Muscle layer of duodenum (tissue), 2 donors: ENCODE data around the gene NSFL1C.

Experiments used
- H3K27ac ChIP-seq: one replicate; pipeline ENCODE4 v1.7.0; 2013; ENCODE audit warnings: mild to moderate bottlenecking, low read length
- H3K27me3 ChIP-seq: one replicate; pipeline ENCODE4 v1.7.0; 2013; ENCODE audit warnings: low read depth, mild to moderate bottlenecking, control low read depth, low read length
- H3K36me3 ChIP-seq, 2 donors: one replicate each; pipeline ENCODE4 v1.7.0; 2013; ENCODE audit warnings: low read length in 2 of 2, control low read depth in 1 of 2, mild to moderate bottlenecking in 1 of 2; ENCODE audit not compliant: insufficient read depth in 2 of 2, control insufficient read depth in 1 of 2
- H3K4me1 ChIP-seq, 2 donors: one replicate each; pipeline ENCODE4 v1.7.0; 2013; ENCODE audit warnings: low read length in 2 of 2, mild to moderate bottlenecking in 2 of 2, control low read depth in 1 of 2, moderate library complexity in 1 of 2; ENCODE audit not compliant: insufficient read depth in 2 of 2, control insufficient read depth in 1 of 2
- H3K4me3 ChIP-seq, 2 donors: one replicate each; pipeline ENCODE4 v1.7.0; 2013; ENCODE audit warnings: low read length in 2 of 2, low read depth in 1 of 2, mild to moderate bottlenecking in 1 of 2
- H3K9me3 ChIP-seq, 2 donors: one replicate each; pipeline ENCODE4 v1.7.0; 2013; ENCODE audit warnings: low read length in 2 of 2, control low read depth in 1 of 2, mild to moderate bottlenecking in 1 of 2; ENCODE audit not compliant: control insufficient read depth in 1 of 2
- donor health status: healthy.

The NSFL1C gene

GRCh38 chr20:1397710-1398109 is 68.9 kb downstream of the NSFL1C start:
- Histone ChIP-seq H3K4me1 (peaks cover 6% of the 10 kb centered on the region in 2 donors), H3K27ac (no peak overlapping the region), H3K9me3 (no peaks in the 10 kb centered on the region), H3K36me3 (no peaks in the 10 kb centered on the region), H3K27me3 (no peaks in the 10 kb centered on the region), H3K4me3 (no peak overlapping the region)

GRCh38 chr20:1396702-1397101 is 69.9 kb downstream of the NSFL1C start:
- no peak overlapping the region for H3K27ac ChIP-seq

GRCh38 chr20:1396264-1396663 is 70.4 kb downstream of the NSFL1C start:
- Histone ChIP-seq H3K9me3 (no peaks in the 10 kb centered on the region), H3K27ac (no peak overlapping the region), H3K4me3 (no peak overlapping the region), H3K36me3 (no peaks in the 10 kb centered on the region), H3K27me3 (no peaks in the 10 kb centered on the region), H3K4me1 (peaks cover 6 to 11% of the 10 kb centered on the region in 2 donors)

More at GRCh38 chr20:1396702-1397101, 69.9 kb downstream of the NSFL1C start:
- H3K36me3 ChIP-seq = no peaks in the 10 kb centered on the region
- no peaks in the 10 kb centered on the region for H3K27me3 ChIP-seq
- peaks cover 6 to 7% of the 10 kb centered on the region in 2 donors for H3K4me1 ChIP-seq
- no peaks in the 10 kb centered on the region for H3K9me3 ChIP-seq
- H3K4me3 ChIP-seq = no peak overlapping the region

- Histone ChIP-seq H3K4me1 (peaks cover 18 to 25% of the 10 kb centered on the region in 2 donors), H3K27me3 (no peaks in the 10 kb centered on the region), H3K36me3 (no peaks in the 10 kb centered on the region), H3K4me3 (no peak overlapping the region), H3K27ac (no peak overlapping the region), H3K9me3 (no peaks in the 10 kb centered on the region)
Measured at GRCh38 chr20:1394686-1395085, 72.0 kb downstream of the NSFL1C start.

GRCh38 chr20:1393507-1393882 is 73.2 kb downstream of the NSFL1C start:
- no peaks in the 10 kb centered on the region for H3K9me3 ChIP-seq
- H3K4me1 ChIP-seq = peaks cover 24 to 36% of the 10 kb centered on the region in 2 donors
- no peaks in the 10 kb centered on the region for H3K36me3 ChIP-seq
- peak overlapping the region; percentile 90 to 92 for H3K4me3 ChIP-seq
- peak overlapping the region; percentile 90 for H3K27ac ChIP-seq
- H3K27me3 ChIP-seq = no peaks in the 10 kb centered on the region

DNA sequence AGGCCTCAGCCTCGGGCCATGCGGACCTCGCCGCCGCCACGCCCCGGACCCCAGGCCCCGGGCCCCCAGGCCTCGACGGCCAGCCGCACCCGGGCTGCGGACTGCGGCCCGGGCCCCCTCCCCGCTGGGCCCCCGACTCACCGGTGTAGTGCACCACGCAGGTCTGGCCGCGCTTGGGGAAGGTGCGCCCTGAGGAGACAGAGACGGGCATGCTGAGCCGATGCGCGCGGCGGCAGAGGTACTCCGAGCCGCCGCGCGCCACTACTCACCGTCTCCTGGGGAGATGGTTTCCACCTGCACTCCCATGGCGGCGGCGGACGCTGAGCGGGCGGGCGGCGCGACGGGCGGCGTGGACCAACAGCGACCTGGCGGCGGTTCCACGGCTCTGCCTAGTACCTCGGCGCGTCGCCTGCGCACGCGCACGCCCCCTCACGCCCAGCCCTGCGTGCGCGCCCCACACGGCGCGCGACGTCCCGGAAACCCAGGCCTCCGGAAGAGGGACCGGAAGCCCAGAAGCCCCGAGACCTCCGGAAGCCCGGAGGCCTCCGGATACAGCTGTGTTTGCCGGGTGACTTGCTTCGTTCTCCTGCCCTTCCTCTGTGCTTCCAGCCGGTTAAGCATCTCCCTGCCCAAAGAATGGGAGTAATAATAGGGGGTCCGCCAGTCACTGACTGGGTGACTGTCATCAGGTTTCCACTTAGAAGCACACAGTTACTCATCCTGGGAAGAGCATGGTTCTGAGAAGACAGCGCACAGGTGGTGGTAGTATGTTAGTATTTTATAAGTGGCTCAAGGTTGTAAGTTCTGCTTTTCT is 73.7 kb downstream of the NSFL1C start, which contains the start of gene FKBP1A:
Gene FKBP1A, minus strand, starts transcription at position 362 of the 814 bp plus-strand sequence. Its CDS starts 56 bp downstream, at position 306.
- Histone ChIP-seq H3K9me3 (no peaks in the 10 kb centered on the region), H3K27me3 (no peaks in the 10 kb centered on the region), H3K4me1 (peaks cover 30 to 41% of the 10 kb centered on the region in 2 donors), H3K36me3 (no peaks in the 10 kb centered on the region), H3K4me3 (peak within 1 kb of the TSS; percentile 90 to 92), H3K27ac (peak within 1 kb of the TSS; percentile 90)

DNA sequence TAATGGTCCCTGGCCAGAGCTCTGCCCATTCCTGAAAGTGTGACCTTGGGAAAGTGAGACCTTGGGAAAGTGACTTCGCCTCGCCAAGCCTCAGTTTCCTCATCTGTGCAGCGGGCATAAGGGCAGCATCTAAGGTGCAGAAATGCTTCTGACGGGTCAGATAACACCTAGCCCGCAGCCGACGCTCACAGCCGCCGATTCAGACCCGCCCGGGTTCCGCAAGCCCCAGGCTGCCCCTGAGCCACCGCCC is 74.3 kb downstream of the NSFL1C start:
- Histone ChIP-seq H3K4me3 (peak overlapping the region; percentile 90 to 92), H3K36me3 (no peaks in the 10 kb centered on the region), H3K27ac (peak overlapping the region; percentile 82), H3K9me3 (no peaks in the 10 kb centered on the region), H3K4me1 (peaks cover 32 to 41% of the 10 kb centered on the region in 2 donors), H3K27me3 (no peaks in the 10 kb centered on the region)
